HG03521 (cell line): ENCODE measurements around the gene PAQR8.
A peak's percentile ranks its signal among the peaks of the same experiment; 100 is the strongest.
"Not testable (repeated sequence)": the region's sequence is repeated elsewhere in the genome, so short reads cannot be mapped to it uniquely, and the experiment has no call there.

Source experiments
- ATAC-seq: cut with Tn5 transposase; IDR thresholded peaks from one replicate; pipeline ENCODE4 v1.9.1; 2021; ENCODE audit warnings: mild to moderate bottlenecking, moderate library complexity; ENCODE audit not compliant: unreplicated experiment

PAQR8 gene

GRCh38 chr6:52405243-52405642, 43.3 kb downstream of the PAQR8 start:
- no peak for ATAC-seq

GRCh38 chr6:52407467-52407866, 45.5 kb downstream of the PAQR8 start:
- ATAC-seq, result no peak

GRCh38 chr6:52409499-52409898, 47.5 kb downstream of the PAQR8 start:
- no peak for ATAC-seq

GRCh38 chr6:52410979-52411378, 49.0 kb downstream of the PAQR8 start:
- ATAC-seq, result no peak

GRCh38 chr6:52411911-52412310, 50.0 kb downstream of the PAQR8 start:
- ATAC-seq, result no peak

- no peak for ATAC-seq
These were observed 53.4 kb downstream of the PAQR8 start for GRCh38 chr6:52415333-52415732.

GRCh38 chr6:52415917-52416628, 54.1 kb downstream of the PAQR8 start:
- ATAC-seq, result no peak

GRCh38 chr6:52416629-52417151, 54.7 kb downstream of the PAQR8 start:
- ATAC-seq, result no peak

GRCh38 chr6:52417675-52418111, 55.7 kb downstream of the PAQR8 start:
- no peak for ATAC-seq

- ATAC-seq, result no peak
These were observed 56.7 kb downstream of the PAQR8 start for GRCh38 chr6:52418606-52419005.

- peak; percentile 94 for ATAC-seq
These were observed 58.1 kb downstream of the PAQR8 start, which contains the start of gene EFHC1 for GRCh38 chr6:52419809-52420667. Gene EFHC1, plus strand, starts transcription at chr6:52420342. Its CDS starts 69 bp downstream, at chr6:52420411.

- ATAC-seq, result no peak
These were observed 58.9 kb downstream of the PAQR8 start for GRCh38 chr6:52420668-52421358.

- no peak for ATAC-seq
These were observed 60.2 kb downstream of the PAQR8 start for GRCh38 chr6:52422156-52422555.

- no peak for ATAC-seq
These were observed 61.5 kb downstream of the PAQR8 start for GRCh38 chr6:52423448-52423847.

GRCh38 chr6:52423971-52424381, 62.0 kb downstream of the PAQR8 start:
- no peak for ATAC-seq

GRCh38 chr6:52424513-52424912, 62.6 kb downstream of the PAQR8 start:
- ATAC-seq, result no peak

- no peak for ATAC-seq
These were observed 64.7 kb downstream of the PAQR8 start for GRCh38 chr6:52426667-52427066.

GRCh38 chr6:52433294-52433693, 71.3 kb downstream of the PAQR8 start:
- ATAC-seq, result not testable (repeated sequence)

- ATAC-seq, result no peak
These were observed 73.4 kb downstream of the PAQR8 start for GRCh38 chr6:52435345-52435744.

- no peak for ATAC-seq
These were observed 77.0 kb downstream of the PAQR8 start for GRCh38 chr6:52438926-52439325.

- ATAC-seq, result no peak
These were observed 92.6 kb downstream of the PAQR8 start for GRCh38 chr6:52454556-52454955.
